ENCODE measurements around the gene NTN4.

Gene NTN4

GRCh38 chr12:95648990-95649791 lies 141.4 kb downstream of the NTN4 start:
- DNase-seq (ENCODE audit: low read depth): peak; percentile 53

GRCh38 chr12:95646781-95647190 lies 143.8 kb downstream of the NTN4 start:
- Histone ChIP-seq H3K4me1 (ENCODE audit: control insufficient read depth, insufficient read depth, low read length) (peaks cover 14% of the 10 kb centered on the region), H3K9ac (ENCODE audit: low read length) (no peak overlapping the region), H3K36me3 (ENCODE audit: control insufficient read depth, insufficient read depth, low read length, severe bottlenecking) (no peaks in the 10 kb centered on the region), H3K4me3 (ENCODE audit: low read length) (peak overlapping the region; percentile 46), H3K27me3 (replicated peaks; ENCODE audit: control insufficient read depth, insufficient read depth, low read length) (no peaks in the 10 kb centered on the region), H3K9me3 (ENCODE audit: control insufficient read depth, low read length) (no peaks in the 10 kb centered on the region)
- DNase-seq (ENCODE audit: low read depth): peak; percentile 57

More at GRCh38 chr12:95648990-95649791, 141.4 kb downstream of the NTN4 start:
- Histone ChIP-seq H3K9me3 (ENCODE audit: control insufficient read depth, low read length) (no peaks in the 10 kb centered on the region), H3K4me1 (ENCODE audit: control insufficient read depth, insufficient read depth, low read length) (peaks cover 24% of the 10 kb centered on the region), H3K9ac (ENCODE audit: low read length) (no peak overlapping the region), H3K36me3 (ENCODE audit: control insufficient read depth, insufficient read depth, low read length, severe bottlenecking) (no peaks in the 10 kb centered on the region), H3K27me3 (replicated peaks; ENCODE audit: control insufficient read depth, insufficient read depth, low read length) (no peaks in the 10 kb centered on the region), H3K4me3 (ENCODE audit: low read length) (no peak overlapping the region)

GRCh38 chr12:95643256-95643655 lies 147.3 kb downstream of the NTN4 start:
- no peaks in the 10 kb centered on the region for H3K36me3 ChIP-seq (ENCODE audit: control insufficient read depth, insufficient read depth, low read length, severe bottlenecking)
- no peaks in the 10 kb centered on the region for H3K9me3 ChIP-seq (ENCODE audit: control insufficient read depth, low read length)
- DNase-seq (ENCODE audit: low read depth): no peak
- no peaks in the 10 kb centered on the region for H3K27me3 ChIP-seq (replicated peaks; ENCODE audit: control insufficient read depth, insufficient read depth, low read length)
- peaks cover 5% of the 10 kb centered on the region for H3K4me1 ChIP-seq (ENCODE audit: control insufficient read depth, insufficient read depth, low read length)
- H3K4me3 ChIP-seq (ENCODE audit: low read length): no peak overlapping the region
- no peak overlapping the region for H3K9ac ChIP-seq (ENCODE audit: low read length)

GRCh38 chr12:95642583-95642982 lies 148.0 kb downstream of the NTN4 start:
- peaks cover 7% of the 10 kb centered on the region for H3K4me1 ChIP-seq (ENCODE audit: control insufficient read depth, insufficient read depth, low read length)
- no peak overlapping the region for H3K4me3 ChIP-seq (ENCODE audit: low read length)
- no peaks in the 10 kb centered on the region for H3K9me3 ChIP-seq (ENCODE audit: control insufficient read depth, low read length)
- no peaks in the 10 kb centered on the region for H3K36me3 ChIP-seq (ENCODE audit: control insufficient read depth, insufficient read depth, low read length, severe bottlenecking)
- H3K9ac ChIP-seq (ENCODE audit: low read length): no peak overlapping the region
- H3K27me3 ChIP-seq (replicated peaks; ENCODE audit: control insufficient read depth, insufficient read depth, low read length): no peaks in the 10 kb centered on the region
- no peak for DNase-seq (ENCODE audit: low read depth)

GRCh38 chr12:95641299-95641952 lies 149.1 kb downstream of the NTN4 start:
- DNase-seq (ENCODE audit: low read depth): no peak
- H3K9me3 ChIP-seq (ENCODE audit: control insufficient read depth, low read length): no peaks in the 10 kb centered on the region
- no peak overlapping the region for H3K4me3 ChIP-seq (ENCODE audit: low read length)
- H3K36me3 ChIP-seq (ENCODE audit: control insufficient read depth, insufficient read depth, low read length, severe bottlenecking): no peaks in the 10 kb centered on the region
- peaks cover 7% of the 10 kb centered on the region for H3K4me1 ChIP-seq (ENCODE audit: control insufficient read depth, insufficient read depth, low read length)
- H3K9ac ChIP-seq (ENCODE audit: low read length): no peak overlapping the region
- H3K27me3 ChIP-seq (replicated peaks; ENCODE audit: control insufficient read depth, insufficient read depth, low read length): no peaks in the 10 kb centered on the region

GRCh38 chr12:95640516-95640915 lies 150.0 kb downstream of the NTN4 start:
- Histone ChIP-seq H3K9ac (ENCODE audit: low read length) (no peak overlapping the region), H3K9me3 (ENCODE audit: control insufficient read depth, low read length) (no peaks in the 10 kb centered on the region), H3K4me1 (ENCODE audit: control insufficient read depth, insufficient read depth, low read length) (peaks cover 7% of the 10 kb centered on the region), H3K4me3 (ENCODE audit: low read length) (no peak overlapping the region), H3K36me3 (ENCODE audit: control insufficient read depth, insufficient read depth, low read length, severe bottlenecking) (no peaks in the 10 kb centered on the region), H3K27me3 (replicated peaks; ENCODE audit: control insufficient read depth, insufficient read depth, low read length) (no peaks in the 10 kb centered on the region)
- DNase-seq (ENCODE audit: low read depth): no peak

DNA sequence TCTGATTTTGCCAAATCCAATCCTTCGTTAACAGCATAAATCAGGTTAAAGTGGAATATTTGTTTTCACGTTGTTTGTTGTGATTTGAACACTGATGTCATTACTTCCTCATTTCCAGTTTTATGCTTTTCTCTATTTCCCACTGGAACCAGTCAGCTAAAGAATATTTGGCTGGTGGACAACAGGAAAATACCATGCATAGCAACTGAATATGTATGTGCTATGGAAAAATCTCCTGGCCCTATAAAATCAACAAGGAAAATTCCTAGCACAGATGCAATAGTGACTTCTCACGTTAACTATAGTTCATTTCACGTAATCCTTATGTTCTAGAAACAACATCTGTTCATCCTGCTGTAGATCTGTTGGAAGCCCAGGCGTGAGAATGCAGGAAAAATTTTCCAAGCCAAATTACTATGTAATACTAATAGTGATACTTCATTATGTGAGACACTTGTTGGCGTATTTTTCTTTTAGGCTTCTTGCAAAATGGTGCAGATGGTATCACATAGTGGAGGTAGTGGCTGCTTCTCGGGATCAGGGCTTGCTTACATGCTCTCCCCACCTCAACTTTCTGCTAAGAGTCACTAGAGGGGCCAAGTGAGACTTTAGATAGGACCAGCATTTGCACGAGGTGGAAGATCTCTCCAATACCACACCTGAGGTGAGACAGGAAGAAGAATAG lies 153.0 kb downstream of the NTN4 start:
- no peaks in the 10 kb centered on the region for H3K36me3 ChIP-seq (ENCODE audit: control insufficient read depth, insufficient read depth, low read length, severe bottlenecking)
- peak; percentile 83 for DNase-seq (ENCODE audit: low read depth)
- H3K4me1 ChIP-seq (ENCODE audit: control insufficient read depth, insufficient read depth, low read length): peaks cover 27% of the 10 kb centered on the region
- H3K9me3 ChIP-seq (ENCODE audit: control insufficient read depth, low read length): no peaks in the 10 kb centered on the region
- no peak overlapping the region for H3K9ac ChIP-seq (ENCODE audit: low read length)
- no peak overlapping the region for H3K4me3 ChIP-seq (ENCODE audit: low read length)
- no peaks in the 10 kb centered on the region for H3K27me3 ChIP-seq (replicated peaks; ENCODE audit: control insufficient read depth, insufficient read depth, low read length)

- DNase-seq (ENCODE audit: low read depth): no peak
- H3K9ac ChIP-seq (ENCODE audit: low read length): no peak overlapping the region
- H3K36me3 ChIP-seq (ENCODE audit: control insufficient read depth, insufficient read depth, low read length, severe bottlenecking): no peaks in the 10 kb centered on the region
- no peak overlapping the region for H3K4me3 ChIP-seq (ENCODE audit: low read length)
- H3K9me3 ChIP-seq (ENCODE audit: control insufficient read depth, low read length): no peaks in the 10 kb centered on the region
- peaks cover 27% of the 10 kb centered on the region for H3K4me1 ChIP-seq (ENCODE audit: control insufficient read depth, insufficient read depth, low read length)
- H3K27me3 ChIP-seq (replicated peaks; ENCODE audit: control insufficient read depth, insufficient read depth, low read length): no peaks in the 10 kb centered on the region
Observed at GRCh38 chr12:95637010-95637409, 153.6 kb downstream of the NTN4 start.

DNA sequence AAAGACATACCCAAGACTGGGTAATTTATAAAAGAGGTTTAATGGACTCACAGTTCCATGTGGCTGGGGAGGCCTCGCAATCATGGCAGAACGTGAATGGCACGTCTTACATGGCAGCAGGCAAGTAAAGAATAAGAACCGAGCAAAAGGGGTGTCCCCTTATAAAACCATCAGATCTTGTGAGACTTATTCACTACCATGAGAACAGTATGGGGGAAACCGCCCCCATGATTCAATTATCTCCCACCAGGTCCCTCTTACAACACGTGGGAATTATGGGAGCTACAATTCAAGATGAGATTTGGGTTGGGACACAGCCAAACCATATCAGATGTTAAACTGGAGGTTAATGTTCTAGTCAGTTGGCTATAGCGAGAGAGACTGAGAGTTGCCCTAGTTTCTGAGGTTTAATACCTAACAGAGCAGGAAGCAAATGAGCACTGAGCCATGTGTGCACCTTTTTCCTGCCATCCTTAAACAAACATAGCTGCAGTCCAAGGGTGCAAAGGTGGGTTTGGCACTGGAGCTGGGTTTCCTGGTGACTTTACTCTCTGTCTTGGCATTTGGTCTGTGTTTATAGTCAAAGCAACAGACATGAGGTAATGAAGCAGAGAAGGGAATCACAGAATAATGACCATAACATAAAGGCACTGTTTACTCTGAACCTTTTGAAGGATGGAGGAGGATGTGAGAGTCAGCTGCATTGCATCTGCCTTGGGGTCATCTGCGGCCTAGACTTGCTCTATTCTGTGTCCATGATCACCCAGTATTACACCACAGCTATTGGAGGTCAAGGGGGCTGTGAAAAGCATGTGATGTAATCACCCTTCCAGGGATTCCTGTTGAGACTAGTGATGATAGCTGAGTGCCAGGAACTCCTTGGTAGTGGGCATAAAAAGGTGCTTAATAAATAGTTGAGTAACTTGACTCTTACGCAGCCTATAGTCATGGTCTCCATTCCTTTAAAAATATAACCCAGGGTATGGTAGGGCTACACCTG lies 155.6 kb downstream of the NTN4 start:
- Histone ChIP-seq H3K4me3 (ENCODE audit: low read length) (no peak overlapping the region), H3K36me3 (ENCODE audit: control insufficient read depth, insufficient read depth, low read length, severe bottlenecking) (no peaks in the 10 kb centered on the region), H3K4me1 (ENCODE audit: control insufficient read depth, insufficient read depth, low read length) (peaks cover 27% of the 10 kb centered on the region), H3K27me3 (replicated peaks; ENCODE audit: control insufficient read depth, insufficient read depth, low read length) (no peaks in the 10 kb centered on the region), H3K9ac (ENCODE audit: low read length) (no peak overlapping the region), H3K9me3 (ENCODE audit: control insufficient read depth, low read length) (no peaks in the 10 kb centered on the region)
- no peak for DNase-seq (ENCODE audit: low read depth)

DNA sequence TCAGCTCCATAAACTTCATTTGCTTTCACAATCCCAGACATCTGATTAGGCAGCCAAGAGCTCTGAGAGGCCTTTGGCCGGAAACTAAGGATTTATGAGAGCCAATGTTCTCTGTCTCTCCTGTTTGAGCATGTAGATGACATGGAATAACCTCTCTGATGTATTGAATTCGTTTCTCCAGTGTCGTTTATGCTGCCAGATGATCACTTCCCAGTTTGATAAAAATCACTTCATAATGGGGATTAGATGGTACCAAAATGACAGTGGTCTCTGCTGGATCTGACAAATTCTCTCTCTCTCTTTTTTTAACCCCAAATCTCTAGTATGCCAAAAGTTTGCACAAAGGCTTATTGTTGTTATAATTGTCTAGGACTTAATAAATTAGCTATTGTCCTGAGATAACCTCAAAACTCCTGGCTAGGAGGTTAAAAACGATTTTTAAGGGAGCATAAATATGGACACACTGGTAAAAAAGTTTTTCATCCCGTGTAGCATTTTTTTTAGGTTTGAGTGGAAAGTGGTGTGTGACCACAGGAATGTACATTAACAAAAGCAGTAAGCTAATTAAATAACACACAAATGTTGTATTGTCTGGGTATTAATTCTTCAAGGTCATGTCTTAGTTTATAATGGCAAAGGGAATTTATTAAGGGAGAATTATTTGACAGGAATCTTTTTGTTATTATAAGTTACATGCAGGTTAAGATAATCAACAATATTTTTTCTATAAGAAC lies 156.7 kb downstream of the NTN4 start:
- Histone ChIP-seq H3K9me3 (ENCODE audit: control insufficient read depth, low read length) (no peaks in the 10 kb centered on the region), H3K9ac (ENCODE audit: low read length) (no peak overlapping the region), H3K4me1 (ENCODE audit: control insufficient read depth, insufficient read depth, low read length) (peaks cover 27% of the 10 kb centered on the region), H3K4me3 (ENCODE audit: low read length) (peak overlapping the region; percentile 3), H3K27me3 (replicated peaks; ENCODE audit: control insufficient read depth, insufficient read depth, low read length) (no peaks in the 10 kb centered on the region), H3K36me3 (ENCODE audit: control insufficient read depth, insufficient read depth, low read length, severe bottlenecking) (no peaks in the 10 kb centered on the region)
- no peak for DNase-seq (ENCODE audit: low read depth)

Data from adipocyte (in vitro differentiated cells).